GM23338 (cell line): ENCODE data around the gene CHRM1.

ENCODE experiments used
- CREB1 ChIP-seq: fragments of 250-450 bp; sonication (Bioruptor Pico); IDR thresholded peaks from 2 replicates; pipeline ENCODE4 v1.5.0; 2020; ENCODE audit warnings: low read depth, mild to moderate bottlenecking, moderate library complexity
- EZH2 ChIP-seq: fragments of 200-600 bp; sonication (generic); IDR thresholded peaks from one replicate; pipeline ENCODE4 v1.8.0; 2017; ENCODE audit warnings: antibody characterized with exemption, mild to moderate bottlenecking, low read depth; ENCODE audit not compliant: unreplicated experiment
- EZH2phosphoT487 ChIP-seq: fragments of 200-600 bp; sonication (generic); IDR thresholded peaks from one replicate; pipeline ENCODE4 v1.8.1; 2018; ENCODE audit warnings: antibody characterized with exemption; ENCODE audit not compliant: unreplicated experiment
- JUNB ChIP-seq: IDR thresholded peaks from one replicate; pipeline ENCODE4 v1.6.1; 2016; ENCODE audit warnings: antibody characterized with exemption; ENCODE audit not compliant: unreplicated experiment
- POLR2AphosphoS5 ChIP-seq: IDR thresholded peaks from 2 replicates; pipeline ENCODE4 v1.6.1; 2016; ENCODE audit warnings: antibody characterized with exemption, low read depth
- REST ChIP-seq: IDR thresholded peaks from one replicate; pipeline ENCODE4 v1.6.1; 2018; ENCODE audit warnings: antibody characterized with exemption; ENCODE audit not compliant: unreplicated experiment
- TF ChIP-seq, protein P1 (sequence below), 2 experiments: fragments of 200-600 bp in 1 of 2; sonication (generic) in 1 of 2; conservative IDR thresholded peaks; 2 replicates each; pipeline versions ENCODE4 v1.5.1 to v1.6.1; 2016 to 2017; ENCODE audit warnings: antibody characterized with exemption in 2 of 2, low read depth in 2 of 2, mild to moderate bottlenecking in 2 of 2, moderate library complexity in 1 of 2
- TF ChIP-seq, protein P2 (sequence below): IDR thresholded peaks from 2 replicates; pipeline ENCODE4 v1.6.1; 2016; ENCODE audit warnings: antibody characterized with exemption
- TF ChIP-seq, protein P3 (sequence below): fragments of 250-450 bp; sonication (Bioruptor Pico); IDR thresholded peaks from 2 replicates; pipeline ENCODE4 v1.5.0; 2020; ENCODE audit warnings: mild to moderate bottlenecking, moderate library complexity

- TF ChIP-seq, protein P1, sequence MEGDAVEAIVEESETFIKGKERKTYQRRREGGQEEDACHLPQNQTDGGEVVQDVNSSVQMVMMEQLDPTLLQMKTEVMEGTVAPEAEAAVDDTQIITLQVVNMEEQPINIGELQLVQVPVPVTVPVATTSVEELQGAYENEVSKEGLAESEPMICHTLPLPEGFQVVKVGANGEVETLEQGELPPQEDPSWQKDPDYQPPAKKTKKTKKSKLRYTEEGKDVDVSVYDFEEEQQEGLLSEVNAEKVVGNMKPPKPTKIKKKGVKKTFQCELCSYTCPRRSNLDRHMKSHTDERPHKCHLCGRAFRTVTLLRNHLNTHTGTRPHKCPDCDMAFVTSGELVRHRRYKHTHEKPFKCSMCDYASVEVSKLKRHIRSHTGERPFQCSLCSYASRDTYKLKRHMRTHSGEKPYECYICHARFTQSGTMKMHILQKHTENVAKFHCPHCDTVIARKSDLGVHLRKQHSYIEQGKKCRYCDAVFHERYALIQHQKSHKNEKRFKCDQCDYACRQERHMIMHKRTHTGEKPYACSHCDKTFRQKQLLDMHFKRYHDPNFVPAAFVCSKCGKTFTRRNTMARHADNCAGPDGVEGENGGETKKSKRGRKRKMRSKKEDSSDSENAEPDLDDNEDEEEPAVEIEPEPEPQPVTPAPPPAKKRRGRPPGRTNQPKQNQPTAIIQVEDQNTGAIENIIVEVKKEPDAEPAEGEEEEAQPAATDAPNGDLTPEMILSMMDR (conservative IDR thresholded peaks at IDR 0.05; ENCODE audit: low read depth in 2 of 2), result no peak
- TF ChIP-seq EZH2 (no peak), POLR2AphosphoS5 (no peak), EZH2phosphoT487 (no peak), JUNB (no peak), CREB1 (CRISPR knock-in tag) (no peak), REST (no peak)
- TF ChIP-seq, protein P2, sequence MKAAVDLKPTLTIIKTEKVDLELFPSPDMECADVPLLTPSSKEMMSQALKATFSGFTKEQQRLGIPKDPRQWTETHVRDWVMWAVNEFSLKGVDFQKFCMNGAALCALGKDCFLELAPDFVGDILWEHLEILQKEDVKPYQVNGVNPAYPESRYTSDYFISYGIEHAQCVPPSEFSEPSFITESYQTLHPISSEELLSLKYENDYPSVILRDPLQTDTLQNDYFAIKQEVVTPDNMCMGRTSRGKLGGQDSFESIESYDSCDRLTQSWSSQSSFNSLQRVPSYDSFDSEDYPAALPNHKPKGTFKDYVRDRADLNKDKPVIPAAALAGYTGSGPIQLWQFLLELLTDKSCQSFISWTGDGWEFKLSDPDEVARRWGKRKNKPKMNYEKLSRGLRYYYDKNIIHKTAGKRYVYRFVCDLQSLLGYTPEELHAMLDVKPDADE, result no peak
- TF ChIP-seq, protein P3, sequence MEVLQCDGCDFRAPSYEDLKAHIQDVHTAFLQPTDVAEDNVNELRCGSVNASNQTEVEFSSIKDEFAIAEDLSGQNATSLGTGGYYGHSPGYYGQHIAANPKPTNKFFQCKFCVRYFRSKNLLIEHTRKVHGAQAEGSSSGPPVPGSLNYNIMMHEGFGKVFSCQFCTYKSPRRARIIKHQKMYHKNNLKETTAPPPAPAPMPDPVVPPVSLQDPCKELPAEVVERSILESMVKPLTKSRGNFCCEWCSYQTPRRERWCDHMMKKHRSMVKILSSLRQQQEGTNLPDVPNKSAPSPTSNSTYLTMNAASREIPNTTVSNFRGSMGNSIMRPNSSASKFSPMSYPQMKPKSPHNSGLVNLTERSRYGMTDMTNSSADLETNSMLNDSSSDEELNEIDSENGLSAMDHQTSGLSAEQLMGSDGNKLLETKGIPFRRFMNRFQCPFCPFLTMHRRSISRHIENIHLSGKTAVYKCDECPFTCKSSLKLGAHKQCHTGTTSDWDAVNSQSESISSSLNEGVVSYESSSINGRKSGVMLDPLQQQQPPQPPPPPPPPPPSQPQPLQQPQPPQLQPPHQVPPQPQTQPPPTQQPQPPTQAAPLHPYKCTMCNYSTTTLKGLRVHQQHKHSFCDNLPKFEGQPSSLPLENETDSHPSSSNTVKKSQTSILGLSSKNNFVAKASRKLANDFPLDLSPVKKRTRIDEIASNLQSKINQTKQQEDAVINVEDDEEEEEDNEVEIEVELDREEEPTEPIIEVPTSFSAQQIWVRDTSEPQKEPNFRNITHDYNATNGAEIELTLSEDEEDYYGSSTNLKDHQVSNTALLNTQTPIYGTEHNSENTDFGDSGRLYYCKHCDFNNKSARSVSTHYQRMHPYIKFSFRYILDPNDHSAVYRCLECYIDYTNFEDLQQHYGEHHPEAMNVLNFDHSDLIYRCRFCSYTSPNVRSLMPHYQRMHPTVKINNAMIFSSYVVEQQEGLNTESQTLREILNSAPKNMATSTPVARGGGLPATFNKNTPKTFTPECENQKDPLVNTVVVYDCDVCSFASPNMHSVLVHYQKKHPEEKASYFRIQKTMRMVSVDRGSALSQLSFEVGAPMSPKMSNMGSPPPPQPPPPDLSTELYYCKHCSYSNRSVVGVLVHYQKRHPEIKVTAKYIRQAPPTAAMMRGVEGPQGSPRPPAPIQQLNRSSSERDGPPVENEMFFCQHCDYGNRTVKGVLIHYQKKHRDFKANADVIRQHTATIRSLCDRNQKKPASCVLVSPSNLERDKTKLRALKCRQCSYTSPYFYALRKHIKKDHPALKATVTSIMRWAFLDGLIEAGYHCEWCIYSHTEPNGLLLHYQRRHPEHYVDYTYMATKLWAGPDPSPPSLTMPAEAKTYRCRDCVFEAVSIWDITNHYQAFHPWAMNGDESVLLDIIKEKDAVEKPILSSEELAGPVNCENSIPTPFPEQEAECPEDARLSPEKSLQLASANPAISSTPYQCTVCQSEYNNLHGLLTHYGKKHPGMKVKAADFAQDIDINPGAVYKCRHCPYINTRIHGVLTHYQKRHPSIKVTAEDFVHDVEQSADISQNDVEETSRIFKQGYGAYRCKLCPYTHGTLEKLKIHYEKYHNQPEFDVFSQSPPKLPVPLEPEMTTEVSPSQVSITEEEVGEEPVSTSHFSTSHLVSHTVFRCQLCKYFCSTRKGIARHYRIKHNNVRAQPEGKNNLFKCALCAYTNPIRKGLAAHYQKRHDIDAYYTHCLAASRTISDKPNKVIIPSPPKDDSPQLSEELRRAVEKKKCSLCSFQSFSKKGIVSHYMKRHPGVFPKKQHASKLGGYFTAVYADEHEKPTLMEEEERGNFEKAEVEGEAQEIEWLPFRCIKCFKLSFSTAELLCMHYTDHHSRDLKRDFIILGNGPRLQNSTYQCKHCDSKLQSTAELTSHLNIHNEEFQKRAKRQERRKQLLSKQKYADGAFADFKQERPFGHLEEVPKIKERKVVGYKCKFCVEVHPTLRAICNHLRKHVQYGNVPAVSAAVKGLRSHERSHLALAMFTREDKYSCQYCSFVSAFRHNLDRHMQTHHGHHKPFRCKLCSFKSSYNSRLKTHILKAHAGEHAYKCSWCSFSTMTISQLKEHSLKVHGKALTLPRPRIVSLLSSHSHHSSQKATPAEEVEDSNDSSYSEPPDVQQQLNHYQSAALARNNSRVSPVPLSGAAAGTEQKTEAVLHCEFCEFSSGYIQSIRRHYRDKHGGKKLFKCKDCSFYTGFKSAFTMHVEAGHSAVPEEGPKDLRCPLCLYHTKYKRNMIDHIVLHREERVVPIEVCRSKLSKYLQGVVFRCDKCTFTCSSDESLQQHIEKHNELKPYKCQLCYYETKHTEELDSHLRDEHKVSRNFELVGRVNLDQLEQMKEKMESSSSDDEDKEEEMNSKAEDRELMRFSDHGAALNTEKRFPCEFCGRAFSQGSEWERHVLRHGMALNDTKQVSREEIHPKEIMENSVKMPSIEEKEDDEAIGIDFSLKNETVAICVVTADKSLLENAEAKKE (CRISPR knock-in tag), result no peak
These were observed 41.2 kb upstream of the CHRM1 start for GRCh38 chr11:62962391-62962790.
